ENCODE measurements around the gene C3orf20.

C3orf20 gene

GRCh38 chr3:14766428-14767244, 91.7 kb downstream of the C3orf20 start:
- DNase-seq (ENCODE audit: low read depth) = no peak
- TF ChIP-seq CTCF (conservative IDR thresholded peaks at IDR 0.05; ENCODE audit: low read depth, low read length) = no peak
- H3K4me3 ChIP-seq (ENCODE audit: low read depth, low read length) = no peak overlapping the region

GRCh38 chr3:14767245-14768051, 92.5 kb downstream of the C3orf20 start:
- TF ChIP-seq CTCF (conservative IDR thresholded peaks at IDR 0.05; ENCODE audit: low read depth, low read length) = no peak
- no peak for DNase-seq (ENCODE audit: low read depth)
- H3K4me3 ChIP-seq (ENCODE audit: low read depth, low read length) = no peak overlapping the region

- H3K4me3 ChIP-seq (ENCODE audit: low read depth, low read length) = no peak overlapping the region
- DNase-seq (ENCODE audit: low read depth) = no peak
- no peak for TF ChIP-seq CTCF (conservative IDR thresholded peaks at IDR 0.05; ENCODE audit: low read depth, low read length)
Measured at GRCh38 chr3:14768182-14768790, 93.3 kb downstream of the C3orf20 start.

- no peak for DNase-seq (ENCODE audit: low read depth)
- no peak overlapping the region for H3K4me3 ChIP-seq (ENCODE audit: low read depth, low read length)
- TF ChIP-seq CTCF (conservative IDR thresholded peaks at IDR 0.05; ENCODE audit: low read depth, low read length) = no peak
Measured at GRCh38 chr3:14768881-14769280, 93.9 kb downstream of the C3orf20 start.

- TF ChIP-seq CTCF (conservative IDR thresholded peaks at IDR 0.05; ENCODE audit: low read depth, low read length) = no peak
- no peak for DNase-seq (ENCODE audit: low read depth)
- no peak overlapping the region for H3K4me3 ChIP-seq (ENCODE audit: low read depth, low read length)
Measured at GRCh38 chr3:14769544-14770325, 94.8 kb downstream of the C3orf20 start.

- DNase-seq (ENCODE audit: low read depth) = no peak
- no peak overlapping the region for H3K4me3 ChIP-seq (ENCODE audit: low read depth, low read length)
- TF ChIP-seq CTCF (conservative IDR thresholded peaks at IDR 0.05; ENCODE audit: low read depth, low read length) = no peak
Measured at GRCh38 chr3:14770591-14770990, 95.7 kb downstream of the C3orf20 start.

Measured in choroid plexus epithelial cell (primary cell).